WERI-Rb-1 (cell line): Measurements from ENCODE around the gene MICU1.
"Not testable (repeated sequence)": the region's sequence is repeated elsewhere in the genome, so short reads cannot be mapped to it uniquely, and the experiment has no call there.

Experiments
- DNase-seq: peaks from one replicate; pipeline ENCODE4 v3.0.0-alpha.2; 2020
- H3K27ac ChIP-seq: fragments of 250-450 bp; sonication (Bioruptor Pico); 2 replicates; pipeline ENCODE4 v1.5.1; 2020; ENCODE audit warnings: mild to moderate bottlenecking, moderate library complexity
- H3K27me3 ChIP-seq: fragments of 250-450 bp; sonication (Bioruptor Pico); 2 replicates; pipeline ENCODE4 v1.5.1; 2021; ENCODE audit warnings: mild to moderate bottlenecking, low read depth, moderate library complexity; ENCODE audit not compliant: insufficient read depth, severe bottlenecking
- H3K36me3 ChIP-seq: fragments of 250-450 bp; sonication (Bioruptor Pico); 2 replicates; pipeline ENCODE4 v1.5.1; 2020; ENCODE audit warnings: mild to moderate bottlenecking, moderate library complexity
- H3K4me3 ChIP-seq: 2 replicates; pipeline ENCODE4 v1.5.1; 2011; ENCODE audit warnings: low read depth, mild to moderate bottlenecking, control low read depth, low read length
- H3K9me3 ChIP-seq: fragments of 250-450 bp; sonication (Bioruptor Pico); 2 replicates; pipeline ENCODE4 v1.5.1; 2021; ENCODE audit warnings: mild to moderate bottlenecking, moderate library complexity; ENCODE audit not compliant: severe bottlenecking
- CTCF ChIP-seq: IDR thresholded peaks from 2 replicates; pipeline ENCODE4 v1.5.1; 2011; ENCODE audit warnings: low read depth, mild to moderate bottlenecking, control low read depth, inconsistent platforms, low read length

MICU1 gene

GRCh38 chr10:72557362-72557761, 68.5 kb downstream of the MICU1 start:
- no peak for DNase-seq
- Histone ChIP-seq H3K4me3 (no peak overlapping the region), H3K27ac (no peak overlapping the region), H3K36me3 (peaks cover 14% of the 10 kb centered on the region), H3K9me3 (no peaks in the 10 kb centered on the region), H3K27me3 (no peaks in the 10 kb centered on the region)
- no peak for TF ChIP-seq CTCF

- no peak for DNase-seq
- H3K36me3 ChIP-seq, result peaks cover 20% of the 10 kb centered on the region
- H3K4me3 ChIP-seq, result no peak overlapping the region
- no peak for TF ChIP-seq CTCF
- H3K27ac ChIP-seq, result no peak overlapping the region
- no peaks in the 10 kb centered on the region for H3K27me3 ChIP-seq
- H3K9me3 ChIP-seq, result no peaks in the 10 kb centered on the region
These were observed 73.0 kb downstream of the MICU1 start for GRCh38 chr10:72552857-72553256.

GRCh38 chr10:72550239-72550638, 75.6 kb downstream of the MICU1 start:
- peaks cover 24% of the 10 kb centered on the region for H3K36me3 ChIP-seq
- no peak overlapping the region for H3K4me3 ChIP-seq
- H3K27me3 ChIP-seq, result no peaks in the 10 kb centered on the region
- no peak overlapping the region for H3K27ac ChIP-seq
- DNase-seq, result no peak
- H3K9me3 ChIP-seq, result no peaks in the 10 kb centered on the region
- no peak for TF ChIP-seq CTCF

GRCh38 chr10:72545546-72545945, 80.3 kb downstream of the MICU1 start:
- no peak for TF ChIP-seq CTCF
- Histone ChIP-seq H3K27me3 (no peaks in the 10 kb centered on the region), H3K9me3 (peaks cover 3% of the 10 kb centered on the region), H3K36me3 (peaks cover 18% of the 10 kb centered on the region), H3K27ac (no peak overlapping the region), H3K4me3 (no peak overlapping the region)
- no peak for DNase-seq

- not testable (repeated sequence) for H3K27me3 ChIP-seq, H3K27ac ChIP-seq, H3K4me3 ChIP-seq, H3K9me3 ChIP-seq, DNase-seq
- peaks cover 13% of the 10 kb centered on the region for H3K36me3 ChIP-seq
These were observed 82.0 kb downstream of the MICU1 start for GRCh38 chr10:72543855-72544254.

GRCh38 chr10:72542396-72542815, 83.5 kb downstream of the MICU1 start:
- DNase-seq, result no peak
- no peaks in the 10 kb centered on the region for H3K36me3 ChIP-seq
- TF ChIP-seq CTCF, result no peak
- H3K27ac ChIP-seq, result no peak overlapping the region
- no peaks in the 10 kb centered on the region for H3K27me3 ChIP-seq
- H3K9me3 ChIP-seq, result peaks cover 3% of the 10 kb centered on the region
- H3K4me3 ChIP-seq, result no peak overlapping the region
